ENCODE measurements around the gene CIC. TPM values are rescaled to one million over a fixed set of nuclear protein-coding genes. Genes with fewer than 3 reads are reported as not detected.
A peak's percentile ranks its signal among the peaks of the same experiment; 100 is the strongest.

Gene CIC
- total and polyA plus RNA-seq, 3 donors from 2014 or later = 95.6 to 181 (median 163) TPM

- intact Hi-C loops (cut with DNase I; ENCODE audit: low total_unique reads) = loop anchor here (5.0 kb wide), 1 partner anchor 45 kb away; no protein-coding TSS in a partner anchor
- Histone ChIP-seq H3K27ac (peak overlapping the region; percentile 52 to 75), H3K4me3 (no peak overlapping the region), H3K27me3 (no peaks in the 10 kb centered on the region), H3K36me3 (ENCODE audit: low read depth, missing control alignments) (no peaks in the 10 kb centered on the region), H3K9me3 (no peaks in the 10 kb centered on the region), H3K4me1 (peaks cover 70% of the 10 kb centered on the region)
- no peak for TF ChIP-seq CTCF (IDR thresholded peaks at IDR 0.05)
- no peak for TF ChIP-seq POLR2A (IDR thresholded peaks at IDR 0.05)
- peak; percentile 78 for DNase-seq
- 51 to 53% methylated on average over 6 to 7 of the region's 7 CpGs for WGBS, 2 donors
These were observed 22.0 kb upstream of the CIC start for GRCh38 chr19:42246922-42247639.

DNA sequence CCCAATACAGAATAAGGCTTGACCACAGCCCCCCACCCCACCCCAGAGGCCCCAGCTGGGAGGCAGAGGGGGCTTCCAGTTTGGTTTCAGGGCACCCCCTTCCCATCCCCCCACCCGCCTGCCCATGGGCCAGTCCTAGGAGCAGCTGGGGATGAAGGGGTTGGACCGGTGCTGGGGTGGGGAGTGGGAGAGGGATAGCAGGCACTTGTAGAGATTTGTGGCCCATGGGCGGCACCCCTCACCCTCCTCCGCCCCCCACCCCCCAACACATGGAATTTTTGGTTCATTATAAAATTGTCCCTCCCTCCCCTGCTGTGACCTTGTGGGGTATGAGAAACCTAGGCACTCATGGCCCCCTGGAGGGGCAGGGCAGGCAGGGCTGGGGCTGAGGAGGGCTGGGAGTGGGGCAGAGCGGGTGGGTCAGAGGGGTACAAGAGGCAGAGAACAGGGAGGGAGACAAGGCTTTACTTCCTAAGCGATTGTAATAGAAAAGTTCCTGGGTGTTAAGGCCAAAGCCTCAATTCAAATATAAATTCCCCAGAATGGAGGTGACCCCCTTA, 21.3 kb upstream of the CIC start:
- H3K4me1 ChIP-seq = peaks cover 73% of the 10 kb centered on the region
- H3K4me3 ChIP-seq = no peak overlapping the region
- WGBS, 2 donors = 73 to 74% methylated on average over 2 to 6 of the region's 6 CpGs
- no peaks in the 10 kb centered on the region for H3K9me3 ChIP-seq
- no peaks in the 10 kb centered on the region for H3K36me3 ChIP-seq (ENCODE audit: low read depth, missing control alignments)
- peak overlapping the region; percentile 52 to 75 for H3K27ac ChIP-seq
- no peak for DNase-seq
- H3K27me3 ChIP-seq = no peaks in the 10 kb centered on the region
- TF ChIP-seq POLR2A (IDR thresholded peaks at IDR 0.05) (no peak), CTCF (IDR thresholded peaks at IDR 0.05) (no peak)
- intact Hi-C loops (cut with DNase I; ENCODE audit: low total_unique reads) = loop anchor here (5.0 kb wide), 1 partner anchor 45 kb away; no protein-coding TSS in a partner anchor

DNA sequence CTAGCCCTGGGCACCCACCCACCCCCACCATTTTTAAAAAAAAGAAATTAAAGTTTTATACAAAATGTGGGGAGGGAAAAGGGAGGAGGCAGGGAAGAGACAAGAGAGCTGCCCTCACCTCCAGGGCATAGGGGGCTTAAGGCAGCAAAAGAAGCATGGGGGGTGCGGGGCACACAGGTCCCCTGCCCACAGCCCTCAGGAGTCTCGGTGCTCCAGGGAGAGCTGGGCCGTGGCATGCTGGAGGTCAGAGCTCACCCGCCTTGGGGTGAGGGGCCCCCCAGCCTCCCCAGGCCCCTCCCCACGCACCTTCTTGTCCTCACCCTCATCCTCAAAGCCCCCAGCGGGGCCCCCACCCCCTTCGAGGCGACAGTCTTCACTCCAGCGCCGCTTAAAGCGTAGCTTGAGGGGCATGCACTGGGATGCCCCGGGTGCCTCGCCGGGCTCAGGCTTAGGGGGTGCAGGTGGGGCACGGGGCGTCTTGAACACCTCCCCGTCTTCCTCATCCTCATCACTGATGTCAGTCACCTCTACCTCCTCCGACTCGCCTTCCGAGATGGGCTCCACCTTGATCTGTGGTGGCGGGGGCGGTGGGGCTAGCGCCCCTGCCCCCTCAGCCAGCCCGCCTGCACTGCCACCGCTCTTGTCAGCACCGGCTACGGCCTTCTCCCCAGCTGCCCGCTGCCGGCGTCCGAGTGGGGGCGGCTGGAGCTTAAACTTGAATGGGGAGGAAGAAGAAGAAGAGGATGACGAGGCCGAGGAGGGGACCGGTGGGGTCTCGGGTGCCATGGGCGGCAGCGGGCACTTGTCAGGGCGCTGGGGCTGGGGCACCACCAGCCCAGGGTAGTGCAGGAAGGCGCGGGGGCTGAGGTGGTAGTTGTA, 20.5 kb upstream of the CIC start:
- no peaks in the 10 kb centered on the region for H3K9me3 ChIP-seq
- WGBS, 2 donors = 80 to 87% methylated on average over 41 of the region's 41 CpGs
- peaks cover 73% of the 10 kb centered on the region for H3K4me1 ChIP-seq
- DNase-seq = no peak
- H3K27ac ChIP-seq = peak overlapping the region; percentile 52 to 75
- H3K36me3 ChIP-seq (ENCODE audit: low read depth, missing control alignments) = no peaks in the 10 kb centered on the region
- no peaks in the 10 kb centered on the region for H3K27me3 ChIP-seq
- TF ChIP-seq CTCF (IDR thresholded peaks at IDR 0.05) = no peak
- no peak for TF ChIP-seq POLR2A (IDR thresholded peaks at IDR 0.05)
- intact Hi-C loops (cut with DNase I; ENCODE audit: low total_unique reads) = loop anchor here (5.0 kb wide), 1 partner anchor 44 kb away; no protein-coding TSS in a partner anchor
- H3K4me3 ChIP-seq = no peak overlapping the region

GRCh38 chr19:42249149-42249750, 19.8 kb upstream of the CIC start:
- intact Hi-C loops (cut with DNase I; ENCODE audit: low total_unique reads) = loop anchor here (5.0 kb wide), 1 partner anchor 43 kb away; no protein-coding TSS in a partner anchor
- WGBS, 2 donors = 73 to 79% methylated on average over 10 to 36 of the region's 36 CpGs
- H3K4me3 ChIP-seq = no peak overlapping the region
- peak overlapping the region; percentile 75 to 98 for H3K27ac ChIP-seq
- no peaks in the 10 kb centered on the region for H3K36me3 ChIP-seq (ENCODE audit: low read depth, missing control alignments)
- DNase-seq = no peak
- peaks cover 68% of the 10 kb centered on the region for H3K4me1 ChIP-seq
- no peaks in the 10 kb centered on the region for H3K9me3 ChIP-seq
- TF ChIP-seq CTCF (IDR thresholded peaks at IDR 0.05) (no peak), POLR2A (IDR thresholded peaks at IDR 0.05) (no peak)
- H3K27me3 ChIP-seq = no peaks in the 10 kb centered on the region
